Activated CD8-positive, alpha-beta memory T cell treated with anti-CD3 and anti-CD28 coated beads, Interleukin-2, amount 50 U/mL, for 24 hours (primary cell): Measurements from ENCODE around the gene GEMIN5.

Source experiments
- DNase-seq: peaks from one replicate; pipeline ENCODE4 v3.0.0-alpha.2; 2020; ENCODE audit errors: extremely low read depth

Gene GEMIN5

DNA sequence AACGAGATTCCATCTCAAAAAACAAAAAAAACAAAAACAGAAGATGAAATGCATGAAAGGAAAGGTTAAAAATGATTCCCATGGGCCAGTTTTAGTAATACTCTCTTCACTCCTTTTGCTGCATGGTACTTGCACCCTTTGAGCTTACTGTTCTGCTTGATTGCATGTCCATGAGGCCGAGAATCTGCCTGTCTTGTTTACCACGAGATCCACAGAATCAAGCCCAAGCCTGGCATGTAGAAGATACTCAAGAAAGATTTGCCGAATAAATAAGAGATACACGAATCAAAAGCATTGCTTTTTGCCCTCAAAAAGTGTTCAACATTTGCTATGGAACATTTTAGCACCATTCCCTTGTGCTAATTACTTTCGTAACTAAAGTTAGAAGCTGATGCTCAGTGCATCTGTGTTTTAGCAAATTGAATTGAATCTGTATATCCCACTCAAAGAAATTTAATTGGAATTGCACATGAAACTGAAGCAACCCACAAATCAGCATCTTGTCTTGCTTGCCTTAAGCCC, 88.7 kb downstream of the GEMIN5 start:
- no peak for DNase-seq

DNA sequence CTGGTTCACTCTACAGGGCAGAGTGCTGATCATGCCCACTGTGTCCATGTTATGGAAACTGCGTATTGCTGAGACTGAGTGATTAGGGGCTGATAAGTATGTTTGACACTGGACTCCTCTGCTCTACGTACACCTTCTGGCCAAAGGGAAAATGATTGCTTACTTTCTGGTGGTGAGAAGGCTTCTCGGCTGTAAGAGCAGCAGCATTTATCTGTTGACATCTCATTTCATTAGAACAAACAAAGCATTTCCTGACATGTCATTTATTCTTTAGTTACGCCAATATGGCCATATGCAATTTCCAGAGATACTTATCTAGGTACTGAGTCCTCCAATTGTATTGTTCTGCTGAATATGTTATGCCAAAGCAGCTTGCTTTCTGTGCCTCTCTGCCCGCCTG, 93.2 kb downstream of the GEMIN5 start:
- no peak for DNase-seq

DNA sequence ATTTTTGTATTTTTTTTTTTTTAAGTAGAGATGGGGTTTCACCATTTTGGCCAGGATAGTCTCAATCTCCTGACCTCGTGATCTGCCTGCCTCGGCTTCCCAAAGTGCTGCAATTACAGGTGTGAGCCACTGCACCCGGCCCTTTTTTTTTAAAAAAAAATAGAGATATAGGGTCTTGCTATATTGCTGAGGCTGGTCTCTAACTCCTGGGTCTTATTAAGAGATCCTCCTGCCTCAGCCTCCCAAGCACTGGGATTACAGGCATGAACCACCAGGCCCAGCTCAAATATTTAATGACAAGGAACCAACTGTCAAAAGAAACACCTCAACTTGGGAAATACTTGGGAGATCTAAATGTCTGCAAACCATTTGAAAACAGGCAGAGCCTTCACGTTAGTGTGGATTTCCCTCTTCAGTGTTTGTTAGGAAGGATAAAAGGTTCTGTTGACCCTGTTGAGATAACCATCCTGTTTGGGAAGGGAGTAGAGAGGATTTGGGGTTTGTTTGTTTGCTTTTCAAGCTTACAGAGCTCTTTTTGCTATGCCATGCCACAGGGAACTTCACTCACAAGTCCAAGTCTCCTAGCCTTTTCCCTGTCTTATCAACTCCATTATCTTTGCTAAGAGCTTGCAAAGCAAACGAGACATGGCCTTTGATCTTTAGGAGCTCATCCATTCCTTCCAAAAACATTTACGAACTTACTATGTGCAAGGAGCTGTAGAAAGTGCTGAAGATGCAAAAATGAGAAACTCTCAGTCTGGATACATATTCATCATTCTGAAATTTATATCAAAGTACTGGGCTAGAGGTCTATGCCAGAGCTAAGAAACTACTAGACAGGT, 95.1 kb downstream of the GEMIN5 start:
- no peak for DNase-seq

DNA sequence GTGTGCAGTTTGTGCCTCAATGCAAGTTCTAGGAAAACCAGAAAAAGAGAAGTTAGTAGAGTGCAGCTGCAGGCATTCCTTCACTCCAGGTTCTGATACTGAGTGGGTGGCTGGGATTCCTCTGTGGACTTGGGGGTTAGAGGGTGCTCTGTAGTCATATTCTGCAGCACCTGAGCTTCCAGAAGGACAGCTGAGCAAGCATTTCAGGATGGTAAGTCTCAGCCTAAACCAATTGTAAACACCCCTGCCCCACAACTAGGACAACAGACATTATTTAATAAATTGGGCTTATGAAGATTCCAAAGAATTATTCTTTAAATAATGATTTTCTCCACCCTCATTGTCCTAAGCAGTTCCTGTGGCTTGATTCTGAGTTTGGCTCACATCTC, 96.7 kb downstream of the GEMIN5 start:
- DNase-seq: no peak

DNA sequence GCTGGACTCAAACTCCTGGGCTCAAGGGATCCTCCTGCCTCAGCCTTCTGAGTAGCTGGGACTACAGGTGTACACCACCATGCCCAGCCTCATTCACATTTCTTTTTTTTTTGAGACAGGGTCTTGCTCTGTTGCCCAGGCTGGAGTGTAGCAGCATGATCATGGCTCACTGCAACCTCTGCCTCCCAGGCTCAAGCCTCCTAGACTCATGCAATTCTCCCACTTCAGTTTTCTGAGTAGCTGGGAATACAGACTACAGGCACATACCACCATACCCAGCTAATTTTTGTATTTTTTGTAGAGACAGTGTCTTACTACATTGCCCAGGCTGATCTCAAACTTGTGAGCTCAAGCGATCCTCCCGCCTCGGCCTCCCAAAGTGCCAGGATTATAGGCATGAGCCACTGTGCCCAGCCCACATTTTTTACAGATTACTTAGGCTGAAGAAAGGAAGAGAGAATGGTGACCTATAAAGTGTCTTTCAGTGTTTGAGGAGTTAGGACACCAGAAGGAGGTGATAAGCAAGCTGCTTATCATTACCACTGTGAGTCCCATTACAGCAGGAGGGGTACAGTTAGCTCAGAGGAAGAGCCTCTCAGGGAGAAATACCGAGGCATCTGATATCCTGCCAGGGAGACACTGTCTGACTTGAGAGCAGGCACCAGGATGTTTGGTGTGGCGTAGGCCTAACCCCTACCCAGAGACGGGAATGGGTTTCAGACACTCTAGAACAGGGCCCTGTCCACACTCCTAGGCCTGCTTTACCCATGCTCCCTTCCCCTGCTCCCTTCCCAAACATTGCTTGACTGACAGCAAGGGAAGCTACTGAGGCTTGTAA, 97.4 kb downstream of the GEMIN5 start:
- no peak for DNase-seq
